Activated T-cell treated with anti-CD3 and anti-CD28 coated beads, Interleukin-2, amount 50 U/mL, for 72 hours (primary cell): ENCODE results near the gene RBP7. TPM values are rescaled to one million over a fixed set of nuclear protein-coding genes. Genes with fewer than 3 reads are reported as not detected.

Source experiments
- ATAC-seq, 2 donors: fragments of 150-1000 bp; cut with Tn5 transposase; replicated peaks in 1 of 2; 2 replicates each; pipeline ENCODE4 v1.10.0; 2021; ENCODE audit warnings: moderate library complexity in 2 of 2, mild to moderate bottlenecking in 1 of 2
- DNase-seq, 2 donors: peaks; one replicate each; pipeline ENCODE4 v3.0.0; 2021 to 2022; ENCODE audit warnings: mixed read lengths in 1 of 2
- H3K27ac Mint-ChIP-seq: one replicate; pipeline ENCODE4 v1.8.0; 2022; ENCODE audit warnings: mild to moderate bottlenecking, moderate library complexity, mixed read lengths
- H3K27me3 Mint-ChIP-seq: one replicate; pipeline ENCODE4 v1.8.0; 2022; ENCODE audit warnings: low read depth, mixed read lengths
- H3K36me3 Mint-ChIP-seq, 2 donors: one replicate each; pipeline ENCODE4 v1.8.0; 2022; ENCODE audit warnings: mixed read lengths in 2 of 2, mild to moderate bottlenecking in 1 of 2; ENCODE audit not compliant: insufficient read depth in 2 of 2
- H3K4me1 Mint-ChIP-seq: one replicate; pipeline ENCODE4 v1.8.0; 2022; ENCODE audit warnings: low read depth, mixed read lengths
- H3K4me3 Mint-ChIP-seq, 2 donors: one replicate each; pipeline ENCODE4 v1.8.0; 2022; ENCODE audit warnings: mild to moderate bottlenecking in 2 of 2, mixed read lengths in 2 of 2, moderate library complexity in 2 of 2
- H3K9me3 Mint-ChIP-seq, 2 donors: one replicate each; pipeline ENCODE4 v1.8.0; 2022; ENCODE audit warnings: mixed read lengths in 2 of 2
- total RNA-seq, 2 donors: library from RNA; stranded (reverse); gene quantifications; one replicate each; pipeline ENCODE4 v1.2.3, GENCODE V29; 2022

Gene RBP7
- total RNA-seq, 2 donors from 2014 or later = not detected

GRCh38 chr1:10042746-10043145 is 45.7 kb downstream of the RBP7 start:
- Mint-ChIP-seq H3K9me3 (no peaks in the 10 kb centered on the region), H3K36me3 (peaks cover 0 to 3% of the 10 kb centered on the region in 2 donors), H3K4me1 (peaks cover 30% of the 10 kb centered on the region), H3K27ac (no peak overlapping the region), H3K4me3 (no peak overlapping the region), H3K27me3 (no peaks in the 10 kb centered on the region)
- DNase-seq = no peak
- ATAC-seq = no peak

GRCh38 chr1:10045480-10046355 is 48.7 kb downstream of the RBP7 start:
- H3K4me1 Mint-ChIP-seq = peaks cover 26% of the 10 kb centered on the region
- peaks cover 3 to 5% of the 10 kb centered on the region in 2 donors for H3K36me3 Mint-ChIP-seq

GRCh38 chr1:10046356-10047085 is 49.5 kb downstream of the RBP7 start:
- Mint-ChIP-seq H3K27me3 (no peaks in the 10 kb centered on the region), H3K36me3 (peaks cover 3 to 7% of the 10 kb centered on the region in 2 donors), H3K27ac (no peak overlapping the region), H3K4me3 (no peak overlapping the region), H3K4me1 (peaks cover 26% of the 10 kb centered on the region), H3K9me3 (no peaks in the 10 kb centered on the region)
- DNase-seq (no peak), ATAC-seq (no peak)

More at GRCh38 chr1:10045480-10046355, 48.7 kb downstream of the RBP7 start:
- Mint-ChIP-seq H3K4me3 (no peak overlapping the region), H3K27ac (no peak overlapping the region), H3K27me3 (no peaks in the 10 kb centered on the region), H3K9me3 (no peaks in the 10 kb centered on the region)
- DNase-seq (no peak), ATAC-seq (no peak)

GRCh38 chr1:10048601-10049000 is 51.6 kb downstream of the RBP7 start:
- H3K9me3 Mint-ChIP-seq = no peaks in the 10 kb centered on the region
- ATAC-seq (no peak), DNase-seq (no peak)
- H3K4me1 Mint-ChIP-seq = peaks cover 26% of the 10 kb centered on the region
- H3K27ac Mint-ChIP-seq = peak overlapping the region; percentile 14
- H3K4me3 Mint-ChIP-seq = no peak overlapping the region
- H3K36me3 Mint-ChIP-seq = peaks cover 0 to 7% of the 10 kb centered on the region in 2 donors
- H3K27me3 Mint-ChIP-seq = no peaks in the 10 kb centered on the region

GRCh38 chr1:10050611-10051010 is 53.6 kb downstream of the RBP7 start:
- Mint-ChIP-seq H3K4me3 (no peak overlapping the region), H3K36me3 (peaks cover 0 to 7% of the 10 kb centered on the region in 2 donors)
- no peak for ATAC-seq

GRCh38 chr1:10051656-10052055 is 54.6 kb downstream of the RBP7 start:
- H3K36me3 Mint-ChIP-seq = peaks cover 0 to 7% of the 10 kb centered on the region in 2 donors

More at GRCh38 chr1:10050611-10051010, 53.6 kb downstream of the RBP7 start:
- Mint-ChIP-seq H3K27ac (no peak overlapping the region), H3K4me1 (peaks cover 18% of the 10 kb centered on the region), H3K9me3 (no peaks in the 10 kb centered on the region), H3K27me3 (no peaks in the 10 kb centered on the region)
- no peak for DNase-seq

GRCh38 chr1:10052347-10052746 is 55.3 kb downstream of the RBP7 start:
- Mint-ChIP-seq H3K27ac (no peak overlapping the region), H3K4me1 (peaks cover 6% of the 10 kb centered on the region), H3K36me3 (peaks cover 0 to 7% of the 10 kb centered on the region in 2 donors), H3K27me3 (no peaks in the 10 kb centered on the region), H3K9me3 (no peaks in the 10 kb centered on the region), H3K4me3 (no peak overlapping the region)
- DNase-seq (no peak), ATAC-seq (no peak)

More at GRCh38 chr1:10051656-10052055, 54.6 kb downstream of the RBP7 start:
- no peak for ATAC-seq
- H3K4me3 Mint-ChIP-seq = no peak overlapping the region
- no peak overlapping the region for H3K27ac Mint-ChIP-seq
- H3K27me3 Mint-ChIP-seq = no peaks in the 10 kb centered on the region
- H3K4me1 Mint-ChIP-seq = peaks cover 12% of the 10 kb centered on the region
- H3K9me3 Mint-ChIP-seq = no peaks in the 10 kb centered on the region
- DNase-seq = no peak

- peaks cover 0 to 4% of the 10 kb centered on the region in 2 donors for H3K36me3 Mint-ChIP-seq
- ATAC-seq (no peak), DNase-seq (no peak)
- no peak overlapping the region for H3K4me3 Mint-ChIP-seq
- no peaks in the 10 kb centered on the region for H3K9me3 Mint-ChIP-seq
- peaks cover 10% of the 10 kb centered on the region for H3K4me1 Mint-ChIP-seq
- H3K27me3 Mint-ChIP-seq = no peaks in the 10 kb centered on the region
- H3K27ac Mint-ChIP-seq = no peak overlapping the region
These were observed 57.4 kb downstream of the RBP7 start for GRCh38 chr1:10054465-10054864.

- DNase-seq (no peak), ATAC-seq (no peak)
- H3K36me3 Mint-ChIP-seq = no peaks in the 10 kb centered on the region
- no peaks in the 10 kb centered on the region for H3K9me3 Mint-ChIP-seq
- no peak overlapping the region for H3K4me3 Mint-ChIP-seq
- peaks cover 10% of the 10 kb centered on the region for H3K4me1 Mint-ChIP-seq
- H3K27me3 Mint-ChIP-seq = no peaks in the 10 kb centered on the region
- H3K27ac Mint-ChIP-seq = no peak overlapping the region
These were observed 59.6 kb downstream of the RBP7 start for GRCh38 chr1:10056599-10056987.

- Mint-ChIP-seq H3K9me3 (no peaks in the 10 kb centered on the region), H3K4me3 (no peak overlapping the region), H3K27me3 (no peaks in the 10 kb centered on the region), H3K27ac (no peak overlapping the region), H3K4me1 (peaks cover 10% of the 10 kb centered on the region), H3K36me3 (no peaks in the 10 kb centered on the region)
- DNase-seq (no peak), ATAC-seq (no peak)
These were observed 60.3 kb downstream of the RBP7 start for GRCh38 chr1:10057343-10057742.

- no peak overlapping the region for H3K27ac Mint-ChIP-seq
These were observed 60.8 kb downstream of the RBP7 start for GRCh38 chr1:10057796-10058195.

GRCh38 chr1:10059342-10059718 is 62.3 kb downstream of the RBP7 start:
- Mint-ChIP-seq H3K27ac (no peak overlapping the region), H3K4me1 (peaks cover 14% of the 10 kb centered on the region), H3K36me3 (no peaks in the 10 kb centered on the region), H3K9me3 (no peaks in the 10 kb centered on the region), H3K4me3 (no peak overlapping the region), H3K27me3 (no peaks in the 10 kb centered on the region)
- ATAC-seq = no peak
- no peak for DNase-seq

More at GRCh38 chr1:10057796-10058195, 60.8 kb downstream of the RBP7 start:
- no peak overlapping the region for H3K4me3 Mint-ChIP-seq
- no peaks in the 10 kb centered on the region for H3K36me3 Mint-ChIP-seq
- ATAC-seq (no peak), DNase-seq (no peak)
- H3K27me3 Mint-ChIP-seq = no peaks in the 10 kb centered on the region
- H3K9me3 Mint-ChIP-seq = no peaks in the 10 kb centered on the region
- peaks cover 10% of the 10 kb centered on the region for H3K4me1 Mint-ChIP-seq

GRCh38 chr1:10060311-10061100 is 63.5 kb downstream of the RBP7 start:
- H3K27me3 Mint-ChIP-seq = no peaks in the 10 kb centered on the region
- H3K36me3 Mint-ChIP-seq = no peaks in the 10 kb centered on the region
- no peak overlapping the region for H3K27ac Mint-ChIP-seq
- no peak for ATAC-seq
- H3K4me3 Mint-ChIP-seq = no peak overlapping the region
- peaks cover 21% of the 10 kb centered on the region for H3K4me1 Mint-ChIP-seq
- no peaks in the 10 kb centered on the region for H3K9me3 Mint-ChIP-seq
- DNase-seq = no peak
